Heart right ventricle (tissue), 16 donors: ENCODE results near the gene ZNF248. TPM values are rescaled to one million over a fixed set of nuclear protein-coding genes. Genes with fewer than 3 reads are reported as not detected.
A peak's percentile ranks its signal among the peaks of the same experiment; 100 is the strongest.

Experiments
- ATAC-seq, 8 donors: fragments of 200-7000 bp; cut with Tn5 transposase; one replicate each; pipeline ENCODE4 v1.9.1; 2020; ENCODE audit warnings: mild to moderate bottlenecking in 8 of 8, moderate library complexity in 8 of 8, moderate number of reproducible peaks in 1 of 8
- DNase-seq, 2 donors: peaks; one replicate each; pipeline ENCODE4 v3.0.0-alpha.2; 2020
- H3K27ac ChIP-seq, 10 donors: fragments of 200-600 bp; sonication (generic) in 2 of 10; one replicate each; pipeline versions ENCODE4 v1.5.0 to v1.8.0; 2020 to 2022; ENCODE audit warnings: mild to moderate bottlenecking in 3 of 10
- H3K27me3 ChIP-seq, 7 donors: fragments of 200-600 bp; one replicate each; pipeline ENCODE4 v1.8.0; 2021 to 2022; ENCODE audit warnings: mild to moderate bottlenecking in 2 of 7
- H3K36me3 ChIP-seq, 9 donors: fragments of 200-600 bp; sonication (generic) in 1 of 9; one replicate each; pipeline versions ENCODE4 v1.5.0 to v1.8.0; 2020 to 2022; ENCODE audit warnings: mild to moderate bottlenecking in 2 of 9
- H3K4me1 ChIP-seq, 9 donors: fragments of 200-600 bp; sonication (generic) in 1 of 9; one replicate each; pipeline versions ENCODE4 v1.5.0 to v1.8.0; 2020 to 2022; ENCODE audit warnings: mild to moderate bottlenecking in 4 of 9
- H3K4me3 ChIP-seq, 10 donors: fragments of 200-600 bp; sonication (generic) in 2 of 10; one replicate each; pipeline versions ENCODE4 v1.5.0 to v1.8.0; 2020 to 2022; ENCODE audit warnings: mild to moderate bottlenecking in 7 of 10, moderate library complexity in 2 of 10
- H3K9me3 ChIP-seq, 11 donors: fragments of 200-600 bp in 10 of 11; sonication (generic) in 2 of 11; one replicate each; pipeline versions ENCODE4 v1.5.0 to v1.8.0; 2013 to 2022; ENCODE audit warnings: mild to moderate bottlenecking in 2 of 11, control low read depth in 1 of 11, moderate library complexity in 1 of 11
- CTCF ChIP-seq, 9 donors: fragments of 200-600 bp; sonication (generic) in 2 of 9; IDR thresholded peaks; one replicate each; pipeline versions ENCODE4 v1.5.0 to v1.8.0; 2021 to 2022; ENCODE audit warnings: antibody characterized with exemption in 9 of 9, mild to moderate bottlenecking in 5 of 9, moderate library complexity in 1 of 9
- WGBS, 2 donors: extraction: QIAGEN DNeasy Blood & Tissue Kit; methylation state at CpG; one replicate each; pipeline ENCODE4 v1.1.7; 2013; ENCODE audit warnings: inconsistent platforms in 1 of 2; 5-methylcytosine and 5-hydroxymethylcytosine counted together
- intact Hi-C, 10 donors: fragments of 100-400 bp; cut with DNase I; formaldehyde crosslinking; loops; one replicate each; pipeline versions ENCODE4 v1.11.1 to v1.14.2; 2022
- polyA plus RNA-seq, 2 donors: library from polyadenylated mRNA; stranded (reverse); fragments of 200-250 nt; gene quantifications; one replicate each; pipeline ENCODE4 v1.2.3, GENCODE V29; 2013
- total RNA-seq, 10 donors: library from RNA; stranded (reverse); fragmentation: NEBNext Ultra II Directional in 3 of 10; extraction: Animal tissue kit (Norgen Biotek cat#: 25700) in 3 of 10; gene quantifications; one replicate each; pipeline versions ENCODE4 v1.2.1 to v1.2.4, GENCODE V29; 2021 to 2023
- donor health status: Arrhythmogenic right ventricular cardiomyopathy.
- donor health status: ischemic (EF 13 %, LVEDD 7.1; RV severe dilation, severe dysfunction).
- donor health status: healthy with polysubstance abuse.
- donor health status: DM: no; HTN: yes; CAD: no.
- donor health status: DM: no; HTN: no; CAD: no.
- donor health status: ischemic (EF 25% LVEDD 6.9; RV normal size, moderate dysfunction).
- donor health status: ischemic (EF 25% LVEDD 5.7; RV mildly dilated, moderate dysfunction).
- donor health status: healthy.
- donor health status: DM: yes; HTN: yes; CAD: no.
- donor health status: Ischemic cardiomyopathy.
- donor health status: ischemic (EF 35%, LVEDD 5.7; RV mildly dilated, moderate dysfunction).
- donor health status: nonischemic (EF 11% LVEDD 7.7; RV severe dilation, severe dysfunction).
- donor health status: DM: yes; HTN: yes; CAD: no.
- donor health status: PGD.
- donor health status: ischemic (EF 29% LVEDD 5.4; RV normal size, mild dysfunction).
- donor health status: nonischemic (EF 23%, LVEDD 6.1; RV moderate dilation, normal function).

Gene ZNF248
- total and polyA plus RNA-seq, 12 donors: 3.8 to 13.9 (median 8.8) TPM

GRCh38 chr10:37826806-37827205 lies 30.6 kb downstream of the ZNF248 start:
- TF ChIP-seq CTCF (IDR thresholded peaks at IDR 0.05): no peak
- H3K27ac ChIP-seq: no peak overlapping the region
- H3K9me3 ChIP-seq: peaks cover 0 to 93% (median 13%) of the 10 kb centered on the region in 11 donors
- H3K27me3 ChIP-seq: no peaks in the 10 kb centered on the region
- intact Hi-C loops: no loop called here
- 100% methylated on average over 1 of the region's 1 CpG for WGBS, 2 donors
- DNase-seq (no peak), ATAC-seq (no peak)
- H3K4me3 ChIP-seq: no peak overlapping the region
- no peaks in the 10 kb centered on the region for H3K4me1 ChIP-seq
- H3K36me3 ChIP-seq: peaks cover 0 to 53% (median 37%) of the 10 kb centered on the region in 9 donors

- H3K4me1 ChIP-seq: no peaks in the 10 kb centered on the region
- no peak overlapping the region for H3K27ac ChIP-seq
- DNase-seq (no peak), ATAC-seq (no peak)
- no peak overlapping the region for H3K4me3 ChIP-seq
- intact Hi-C loops: no loop called here
- H3K36me3 ChIP-seq: no peaks in the 10 kb centered on the region
- TF ChIP-seq CTCF (IDR thresholded peaks at IDR 0.05): no peak
- WGBS, 2 donors: 93 to 99% methylated on average over 3 of the region's 3 CpGs
- H3K9me3 ChIP-seq: peaks cover 0 to 94% (median 3%) of the 10 kb centered on the region in 11 donors
- H3K27me3 ChIP-seq: no peaks in the 10 kb centered on the region
These were observed 36.2 kb downstream of the ZNF248 start for GRCh38 chr10:37821237-37821636.

- TF ChIP-seq CTCF (IDR thresholded peaks at IDR 0.05): no peak
- ATAC-seq (no peak), DNase-seq (no peak)
- intact Hi-C loops: no loop called here
- Histone ChIP-seq H3K27me3 (no peaks in the 10 kb centered on the region), H3K36me3 (no peaks in the 10 kb centered on the region), H3K4me1 (no peaks in the 10 kb centered on the region), H3K9me3 (peaks cover 0 to 95% (median 7%) of the 10 kb centered on the region in 11 donors), H3K4me3 (no peak overlapping the region), H3K27ac (no peak overlapping the region)
- WGBS, 2 donors: 94 to 98% methylated on average over 6 of the region's 6 CpGs
These were observed 37.6 kb downstream of the ZNF248 start for GRCh38 chr10:37819797-37820196.

- intact Hi-C loops: no loop called here
- H3K4me3 ChIP-seq: no peak overlapping the region
- no peak overlapping the region for H3K27ac ChIP-seq
- TF ChIP-seq CTCF (IDR thresholded peaks at IDR 0.05): no peak
- H3K36me3 ChIP-seq: peaks cover 0 to 4% (median 0%) of the 10 kb centered on the region in 9 donors
- no peaks in the 10 kb centered on the region for H3K27me3 ChIP-seq
- ATAC-seq (peak in 1 of 8 donors; percentile 75), DNase-seq (no peak)
- no peaks in the 10 kb centered on the region for H3K4me1 ChIP-seq
- WGBS, 2 donors: 75 to 83% methylated on average over 6 of the region's 6 CpGs
- peaks cover 0 to 98% (median 21%) of the 10 kb centered on the region in 11 donors for H3K9me3 ChIP-seq
These were observed 41.1 kb downstream of the ZNF248 start for GRCh38 chr10:37816290-37816689.
